Activated CD4-positive, CD25-positive, alpha-beta regulatory T cell treated with anti-CD3 and anti-CD28 coated beads, Interleukin-2, amount 50 U/mL, for 72 hours (primary cell): ENCODE results near the gene ASTN2.
"Not testable (repeated sequence)": the region's sequence is repeated elsewhere in the genome, so short reads cannot be mapped to it uniquely, and the experiment has no call there.

Experiments used
- DNase-seq: peaks from one replicate; pipeline ENCODE4 v3.0.0; 2021

ASTN2 gene

DNA sequence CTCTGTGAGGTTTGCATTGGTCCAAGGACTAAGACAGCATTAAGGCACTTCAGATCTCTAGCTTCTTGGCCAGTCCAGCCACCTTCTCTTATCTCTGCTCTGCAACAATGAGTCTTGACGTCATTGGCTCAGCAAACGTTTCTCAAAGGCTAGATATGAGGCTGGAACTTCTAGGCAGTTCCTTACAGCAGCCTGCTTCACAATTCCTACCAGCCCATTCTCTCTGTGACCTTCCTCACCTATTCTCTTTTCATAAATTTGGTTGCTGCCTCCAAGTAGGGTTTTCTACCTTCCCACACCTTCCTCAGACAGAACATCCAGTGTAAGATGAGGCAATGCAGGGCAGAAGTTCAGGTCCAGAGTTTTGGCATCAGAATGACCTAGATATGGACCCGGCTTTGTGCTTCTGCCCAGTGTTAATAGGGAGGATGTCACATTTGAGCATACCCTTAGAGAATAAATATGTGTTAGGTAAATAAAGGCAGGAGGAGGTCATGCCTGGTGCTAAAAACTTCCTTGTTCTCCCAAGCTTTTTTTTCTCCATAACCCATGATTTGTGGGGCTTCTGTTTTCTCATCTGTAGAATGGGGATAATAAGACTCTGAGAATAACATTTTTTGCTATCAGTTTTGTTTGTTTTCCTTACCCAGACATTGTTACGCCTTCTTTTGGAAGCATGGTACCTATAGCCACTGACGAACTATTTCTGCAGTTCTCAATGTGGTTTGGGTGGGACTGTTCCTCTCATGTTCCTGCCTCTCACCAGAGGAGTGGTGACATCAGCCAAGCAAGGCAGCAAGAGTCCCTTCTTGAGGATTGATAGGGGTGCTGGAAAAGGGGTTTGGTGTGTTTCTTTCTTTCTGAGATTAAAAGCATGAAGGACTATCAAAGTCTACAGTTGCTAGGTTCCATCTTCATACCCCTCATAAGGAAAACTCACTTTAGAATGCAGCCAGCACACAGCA, 948.3 kb downstream of the ASTN2 start:
- no peak for DNase-seq

DNA sequence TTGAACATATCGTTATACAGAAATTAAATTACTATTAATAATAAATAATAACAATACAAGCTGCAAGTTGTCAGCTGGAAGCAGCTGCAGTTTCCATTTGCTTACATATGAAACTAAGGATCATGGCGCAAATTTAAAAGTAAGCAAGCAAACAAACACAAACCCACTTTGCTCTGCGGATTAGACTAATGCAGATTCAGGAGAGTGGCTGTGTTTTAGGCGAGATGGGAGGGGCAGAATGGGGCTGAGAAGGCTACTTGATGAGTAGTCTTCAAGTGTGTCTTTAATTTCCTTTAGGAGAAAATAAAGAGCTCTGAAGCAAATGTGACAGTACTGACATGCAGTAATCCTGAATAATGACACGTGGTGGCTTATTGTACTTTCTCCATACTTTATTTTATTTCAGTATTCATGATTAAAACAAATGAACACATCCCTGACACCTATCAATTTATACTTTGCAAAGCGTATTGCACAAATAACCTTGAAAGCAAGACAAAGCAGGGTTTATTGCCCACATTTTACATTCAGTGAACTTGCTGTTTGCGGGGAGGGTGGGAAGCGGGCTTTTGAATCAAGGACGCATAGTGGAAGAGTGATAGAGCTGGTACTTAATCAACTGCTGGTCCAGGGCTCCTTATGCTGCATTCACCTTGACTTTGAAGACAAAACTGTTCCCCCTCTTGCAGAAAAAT, 949.1 kb downstream of the ASTN2 start:
- DNase-seq: no peak

DNA sequence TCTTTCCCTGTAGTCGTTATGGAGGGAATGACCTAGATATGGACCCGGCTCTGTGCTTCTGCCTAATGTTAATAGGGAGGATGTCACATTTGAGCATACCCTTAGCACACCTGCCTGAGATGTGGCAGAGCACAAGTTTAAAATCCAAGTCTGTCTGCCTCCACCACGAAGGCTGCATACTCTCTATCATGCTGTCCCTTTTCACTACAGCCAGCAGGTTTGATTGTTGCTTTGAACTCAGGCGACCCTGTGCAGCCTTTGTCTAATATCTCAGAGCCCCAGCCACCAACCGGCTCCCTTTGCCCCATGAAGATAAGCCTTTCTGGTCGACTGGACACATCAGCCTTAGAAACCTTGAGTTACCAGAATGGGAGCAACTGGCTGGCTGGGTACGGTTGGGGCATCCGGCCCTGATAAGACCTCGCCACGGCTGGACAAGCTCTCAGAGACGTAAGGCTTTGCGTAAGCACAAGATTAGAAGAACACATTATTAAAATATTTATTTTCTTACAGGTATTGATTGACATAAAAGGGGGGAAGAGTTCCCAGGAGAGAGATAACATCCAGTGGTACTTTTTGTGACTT, 949.8 kb downstream of the ASTN2 start:
- no peak for DNase-seq

DNA sequence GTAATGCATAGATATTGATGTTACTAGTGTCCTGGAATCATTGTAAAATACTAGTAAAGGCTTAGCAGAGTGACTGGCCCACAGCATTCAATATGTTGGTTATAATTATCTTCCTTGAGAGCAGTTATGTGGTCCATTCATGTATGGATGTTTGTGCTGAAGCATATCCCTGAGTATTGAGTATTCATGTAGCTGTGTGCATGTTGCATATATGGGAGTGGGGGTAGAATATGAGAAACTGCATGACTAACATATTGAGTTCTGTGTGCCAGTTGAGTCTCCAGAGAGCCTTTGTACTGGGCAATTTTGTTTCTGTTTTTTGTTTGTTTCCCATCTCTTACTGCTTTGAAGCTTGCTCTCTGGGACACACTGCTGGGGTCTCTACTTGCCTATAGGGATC, 950.4 kb downstream of the ASTN2 start:
- no peak for DNase-seq

DNA sequence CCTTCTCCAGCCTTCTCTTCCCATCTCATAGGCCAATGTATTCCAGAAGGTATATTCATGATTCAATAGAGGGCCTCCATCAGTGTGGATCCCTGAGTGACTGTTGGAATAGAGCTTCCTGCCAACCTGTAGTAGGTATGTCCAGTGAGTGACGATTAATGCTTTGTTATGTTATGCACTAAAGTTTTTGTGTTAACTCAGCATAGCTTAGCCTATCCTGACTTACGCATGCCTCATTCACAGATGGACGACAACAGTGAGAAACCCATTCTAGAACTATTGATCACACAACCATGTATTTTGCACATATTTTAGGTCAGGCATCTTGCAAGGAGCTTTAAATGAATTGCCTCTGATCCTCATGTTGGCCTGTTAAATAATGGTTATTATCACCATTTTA, 953.2 kb downstream of the ASTN2 start:
- no peak for DNase-seq

DNA sequence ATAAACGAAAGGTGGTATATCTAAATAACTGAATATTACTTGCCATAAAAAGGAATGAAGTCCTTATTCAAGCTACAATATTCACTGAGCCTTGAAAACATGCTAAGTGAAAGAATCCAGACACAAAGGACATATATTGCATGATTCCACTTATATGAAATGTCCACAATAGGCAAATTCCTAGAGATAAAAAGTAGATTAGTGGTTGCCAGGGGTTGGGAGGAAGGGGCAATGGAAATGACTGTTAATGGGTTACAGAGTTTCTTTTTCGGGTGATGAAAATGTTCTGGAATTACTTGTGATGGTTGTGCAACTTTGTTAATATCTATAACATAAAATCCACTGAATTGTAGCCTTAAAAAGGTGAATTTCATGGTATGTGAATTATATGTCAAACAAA, 954.8 kb downstream of the ASTN2 start:
- DNase-seq: no peak

DNA sequence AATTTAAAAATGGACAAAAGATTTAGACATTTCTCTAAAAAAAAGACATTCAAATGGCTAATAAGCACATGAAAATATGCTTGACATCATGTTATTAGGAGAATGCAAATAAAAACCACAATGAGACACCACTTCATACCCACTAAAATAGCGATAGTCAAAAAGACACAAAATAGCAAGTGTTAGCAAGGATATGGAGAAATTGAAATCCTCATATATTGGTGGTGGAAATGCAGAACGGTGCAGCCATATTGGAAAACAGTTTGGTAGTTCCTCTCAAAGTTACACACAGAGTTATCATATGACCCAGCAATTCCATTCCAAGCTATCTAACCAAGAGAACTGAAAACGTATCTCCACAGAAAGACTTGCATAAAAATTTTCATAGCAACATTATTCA, 955.3 kb downstream of the ASTN2 start:
- no peak for DNase-seq

DNA sequence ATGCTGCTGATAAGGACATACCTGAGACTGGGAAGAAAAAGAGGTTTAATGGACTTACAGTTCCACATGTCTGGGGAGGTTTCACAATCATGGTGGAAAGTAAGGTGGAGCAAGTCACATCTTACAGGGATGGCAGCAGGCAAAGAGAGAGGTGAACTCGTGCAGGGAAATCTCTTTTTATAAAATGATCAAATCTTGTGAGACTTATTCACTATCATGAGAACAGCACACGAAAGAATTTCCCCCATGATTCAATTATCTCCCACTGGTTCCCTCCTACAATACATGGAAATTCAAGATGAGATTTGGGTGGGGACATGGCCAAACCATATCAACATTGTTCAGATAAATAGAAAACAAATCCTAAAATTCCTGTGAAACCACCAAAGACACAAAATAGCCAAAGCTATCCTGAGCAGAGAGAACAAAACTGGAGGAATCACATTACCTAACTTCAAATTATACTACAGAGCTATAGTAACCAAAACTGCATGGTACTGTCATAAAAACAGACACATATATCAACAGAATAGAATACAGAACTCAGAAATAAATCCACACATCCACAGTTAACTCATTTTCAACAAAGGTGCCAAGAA, 958.3 kb downstream of the ASTN2 start:
- DNase-seq: no peak

DNA sequence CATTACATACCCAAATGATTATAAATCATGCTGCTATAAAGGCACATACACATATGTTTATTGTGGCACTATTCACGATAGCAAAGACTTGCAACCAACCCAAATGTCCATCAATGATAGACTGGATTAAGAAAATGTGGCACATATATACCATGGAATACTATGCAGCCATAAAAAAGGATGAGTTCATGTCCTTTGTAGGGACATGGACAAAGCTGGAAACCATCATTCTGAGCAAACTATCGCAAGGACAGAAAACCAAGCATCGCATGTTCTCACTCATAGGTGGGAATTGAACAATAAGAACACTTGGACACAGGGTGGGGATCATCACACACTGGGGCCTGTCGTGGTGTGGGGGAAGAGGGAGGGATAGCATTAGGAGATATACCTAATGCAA, 960.3 kb downstream of the ASTN2 start:
- DNase-seq: not testable (repeated sequence)

DNA sequence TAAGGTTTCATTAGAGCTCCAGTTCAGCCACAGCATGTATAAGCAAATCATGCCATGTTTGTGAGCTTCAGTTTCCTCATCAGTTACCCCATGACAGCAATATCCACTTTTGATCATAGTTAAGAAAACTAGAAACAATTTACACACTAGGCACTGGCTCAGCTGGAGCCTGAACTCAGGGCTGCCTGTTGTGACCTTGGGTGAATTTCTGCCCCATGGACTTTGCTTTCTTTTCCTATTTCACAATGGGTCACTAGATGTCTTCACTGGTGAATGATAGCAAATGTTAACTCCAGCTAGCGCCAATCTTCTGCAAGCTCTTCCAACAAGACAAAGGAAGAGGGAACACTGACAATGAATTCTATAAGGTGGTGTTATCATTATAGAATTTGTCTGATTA, 961.1 kb downstream of the ASTN2 start:
- no peak for DNase-seq

DNA sequence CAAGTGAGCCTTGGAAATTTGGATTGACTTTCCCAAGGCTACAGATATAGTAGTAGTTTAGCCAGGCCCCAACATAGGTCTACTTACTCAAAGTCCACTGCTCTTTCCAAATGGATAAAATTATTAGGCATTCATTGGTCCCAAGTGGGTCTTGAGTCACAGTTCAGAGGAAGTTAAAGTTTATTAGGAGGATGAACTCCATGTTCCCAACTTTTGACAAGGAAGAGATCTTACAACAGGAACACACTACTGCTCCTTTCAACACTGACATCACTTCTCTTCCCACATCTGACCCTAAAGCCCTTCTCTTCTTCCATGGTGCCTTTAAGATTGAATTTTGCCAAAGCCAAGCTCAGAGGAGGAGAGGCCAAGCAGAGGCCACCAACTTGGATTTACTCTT, 962.2 kb downstream of the ASTN2 start:
- no peak for DNase-seq

DNA sequence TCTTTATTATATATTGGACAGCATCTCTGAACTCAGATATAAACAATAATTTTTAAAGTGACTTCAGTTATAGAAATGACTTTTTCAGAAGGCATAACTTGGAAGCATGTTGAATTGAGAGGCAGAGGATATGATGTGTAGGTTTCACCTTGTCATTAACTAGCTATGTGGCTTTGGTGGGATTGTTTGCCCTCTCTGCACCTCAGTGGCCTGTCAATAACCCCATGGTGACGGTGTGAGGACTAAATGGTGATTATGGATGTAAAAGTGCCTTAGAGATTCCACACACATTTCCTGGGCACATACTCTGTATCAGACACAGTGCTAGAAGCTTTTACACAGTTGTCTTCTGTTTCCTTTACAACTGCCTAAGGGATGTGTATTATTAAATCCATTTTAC, 962.6 kb downstream of the ASTN2 start:
- DNase-seq: no peak

DNA sequence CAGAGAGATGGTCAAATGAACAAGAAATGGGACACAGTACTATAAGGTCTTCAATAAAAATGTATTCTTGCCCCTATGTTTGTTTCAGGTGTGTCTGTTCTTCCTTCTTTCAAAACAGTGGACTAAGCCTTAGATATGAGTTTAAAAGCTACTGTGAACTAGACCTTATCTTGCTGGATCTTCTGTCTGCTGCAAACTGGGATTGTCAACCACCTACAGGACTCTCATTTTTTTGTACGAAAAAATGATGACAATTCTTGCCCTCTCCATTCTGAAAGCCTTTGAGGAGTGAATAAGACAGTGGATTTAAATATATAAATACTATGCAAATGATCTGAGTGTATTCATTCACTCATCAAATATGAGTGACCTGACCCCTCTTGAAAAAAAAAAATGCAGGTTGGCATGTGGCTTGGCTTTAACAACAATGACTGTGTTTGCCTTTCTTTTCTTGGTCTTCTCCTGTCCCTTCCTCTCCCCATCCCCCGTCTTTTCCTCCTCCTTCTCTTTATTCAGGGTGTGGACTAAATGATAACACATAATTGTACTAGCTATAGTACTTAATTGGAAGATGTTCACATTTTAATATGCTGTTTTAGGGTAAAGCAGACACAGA, 963.2 kb downstream of the ASTN2 start:
- DNase-seq: no peak

DNA sequence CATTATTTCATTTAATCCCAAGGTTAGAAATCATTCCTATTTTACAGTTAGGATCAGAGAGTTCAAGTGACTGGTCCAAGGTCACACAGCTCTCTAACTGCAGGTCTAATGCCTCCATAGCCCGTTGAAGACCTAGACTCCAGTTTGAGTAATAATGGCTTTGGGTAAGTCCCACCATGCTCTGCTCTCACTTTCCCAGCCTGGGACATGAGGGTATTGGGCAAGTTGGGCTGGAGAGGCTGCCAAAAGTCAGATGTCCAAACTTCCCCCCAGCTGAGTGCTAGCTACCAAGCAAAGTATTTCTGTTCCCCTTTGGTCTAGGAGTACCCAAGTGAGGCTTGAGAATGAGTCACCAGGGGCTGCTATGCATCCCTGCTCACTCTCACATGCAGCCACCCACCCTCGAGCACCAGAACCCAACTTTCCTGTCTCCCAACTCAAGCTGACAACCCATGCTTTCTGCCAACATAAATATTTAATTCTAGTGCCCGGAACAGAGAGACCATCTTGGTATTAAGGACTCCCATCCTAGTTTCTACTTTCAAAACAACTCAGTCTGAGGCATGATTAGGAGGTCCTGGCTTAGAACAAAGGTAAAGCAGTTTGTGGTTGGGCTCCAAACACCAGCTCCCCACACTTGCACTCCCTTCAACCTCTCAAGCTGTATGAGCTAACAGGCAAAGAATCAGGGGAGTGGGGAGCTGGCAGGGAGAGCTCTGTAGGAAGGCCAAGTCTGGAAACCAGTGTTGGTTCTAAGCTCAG, 964.3 kb downstream of the ASTN2 start:
- DNase-seq: no peak

DNA sequence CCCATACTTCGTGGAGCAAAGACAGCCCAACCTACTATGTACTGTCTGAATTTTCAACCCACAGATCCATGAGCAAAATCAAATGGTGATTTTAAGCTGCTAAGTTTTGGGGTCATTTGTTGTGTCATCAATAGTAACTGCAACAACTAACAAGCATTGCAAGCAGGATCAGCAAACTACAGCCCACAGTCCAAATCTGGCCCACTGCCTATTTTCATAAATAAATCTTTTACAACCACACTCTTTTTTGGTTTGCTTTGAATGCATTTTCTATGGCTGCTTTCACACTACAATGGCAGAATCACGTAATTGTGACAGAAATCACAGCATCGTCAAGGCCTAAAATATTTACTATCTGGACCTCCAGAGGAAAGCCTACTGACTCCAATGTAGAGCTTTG, 964.9 kb downstream of the ASTN2 start:
- DNase-seq: no peak

DNA sequence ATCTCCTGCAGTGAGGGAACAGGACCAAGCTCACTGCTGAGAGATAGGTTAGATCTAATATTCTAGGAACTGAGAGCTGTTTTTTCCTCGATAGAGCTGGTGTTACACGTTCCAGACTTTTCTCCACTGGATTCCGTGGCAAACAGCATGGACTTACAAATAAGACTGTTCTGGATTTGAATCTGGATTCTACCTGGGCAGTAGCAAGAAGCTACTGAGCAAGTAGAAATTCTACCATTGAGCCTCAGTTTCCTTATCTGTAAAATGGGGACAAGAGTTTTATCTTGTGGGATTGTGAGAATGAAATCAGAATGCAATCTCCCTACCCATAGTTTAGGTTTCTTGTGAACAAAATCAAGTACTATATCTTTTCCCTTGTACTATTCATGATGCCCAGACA, 966.4 kb downstream of the ASTN2 start:
- no peak for DNase-seq

DNA sequence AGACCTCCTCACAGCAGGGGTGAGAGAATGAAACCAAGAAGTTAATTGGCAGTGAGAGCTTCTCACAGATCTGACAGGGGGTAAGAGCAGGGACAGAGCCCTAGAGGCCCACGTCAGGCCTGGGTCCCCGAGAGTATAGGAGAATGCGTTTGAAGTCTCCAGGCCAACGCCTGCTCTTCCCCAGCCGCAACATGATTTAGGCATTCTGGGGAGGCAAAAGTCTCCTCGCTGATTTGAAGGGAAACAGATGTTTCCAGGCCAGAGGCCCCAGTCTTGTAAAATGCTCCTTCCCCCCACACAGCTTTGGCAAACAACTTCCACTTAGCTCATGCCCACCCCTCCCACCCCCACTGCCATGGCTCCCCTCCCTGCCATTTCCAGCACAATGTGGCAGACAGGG, 966.9 kb downstream of the ASTN2 start:
- no peak for DNase-seq

DNA sequence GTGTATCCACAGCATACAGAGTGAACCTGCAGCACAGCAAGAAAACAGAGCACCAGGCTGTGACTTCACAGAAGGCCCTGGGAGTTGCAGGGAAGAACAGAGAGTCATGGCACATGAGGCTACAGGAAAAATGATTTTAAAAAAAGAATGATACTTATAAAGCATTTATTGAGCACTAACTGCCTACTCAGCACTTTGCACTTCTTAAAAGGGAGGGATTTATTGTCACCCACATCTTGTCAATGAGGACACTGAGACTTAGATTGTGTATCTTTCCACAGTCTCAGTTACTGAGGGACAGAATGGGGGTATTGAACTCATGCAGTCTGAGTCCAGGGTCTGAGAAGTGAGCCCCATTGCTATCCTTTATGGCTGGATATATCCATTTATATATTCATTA, 972.3 kb downstream of the ASTN2 start:
- no peak for DNase-seq

DNA sequence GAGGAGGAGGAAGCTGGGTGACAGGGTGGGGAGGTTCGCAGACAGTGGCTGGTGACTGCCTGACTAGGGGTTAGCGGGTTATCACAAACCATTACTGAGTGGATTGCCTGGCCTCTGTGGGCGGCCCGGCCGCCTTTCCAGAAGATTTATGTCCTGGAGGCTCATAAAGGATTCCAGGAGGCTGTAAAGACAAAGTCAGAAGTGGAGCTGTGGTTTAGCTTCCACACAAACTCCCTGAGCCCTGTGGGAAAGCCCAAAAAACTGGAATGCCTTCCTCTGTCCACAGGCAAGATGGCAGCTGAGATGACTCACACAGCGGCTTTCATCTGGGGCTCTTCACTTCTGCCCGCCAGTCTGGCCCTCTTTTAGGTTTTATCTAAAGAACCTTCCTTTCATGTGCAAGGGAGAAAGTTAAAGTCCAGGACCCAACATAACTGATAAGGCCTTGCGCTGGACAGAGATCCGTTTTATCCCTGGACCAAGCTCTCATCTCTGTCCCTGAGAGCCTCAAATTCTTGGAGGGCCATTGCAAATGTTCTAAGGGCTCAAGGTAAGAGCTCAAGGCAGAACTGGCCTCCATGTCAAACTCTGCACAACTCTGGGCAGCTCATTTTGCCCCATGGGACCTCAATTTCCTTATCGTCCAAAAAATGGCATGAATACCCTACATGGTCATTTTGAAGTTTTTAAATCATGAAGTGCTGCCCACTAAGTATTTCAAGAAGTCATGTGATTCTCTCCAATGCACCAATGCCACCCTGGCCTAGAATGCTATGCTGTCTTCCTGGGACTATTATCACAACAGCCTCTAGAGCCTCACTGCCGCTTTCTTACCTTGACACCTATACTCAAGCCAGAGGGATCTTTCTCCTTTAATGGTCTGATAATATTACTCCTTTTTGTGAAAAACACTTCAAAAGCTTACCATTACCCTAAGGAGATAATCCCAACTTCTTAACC, 977.2 kb downstream of the ASTN2 start:
- DNase-seq: no peak

DNA sequence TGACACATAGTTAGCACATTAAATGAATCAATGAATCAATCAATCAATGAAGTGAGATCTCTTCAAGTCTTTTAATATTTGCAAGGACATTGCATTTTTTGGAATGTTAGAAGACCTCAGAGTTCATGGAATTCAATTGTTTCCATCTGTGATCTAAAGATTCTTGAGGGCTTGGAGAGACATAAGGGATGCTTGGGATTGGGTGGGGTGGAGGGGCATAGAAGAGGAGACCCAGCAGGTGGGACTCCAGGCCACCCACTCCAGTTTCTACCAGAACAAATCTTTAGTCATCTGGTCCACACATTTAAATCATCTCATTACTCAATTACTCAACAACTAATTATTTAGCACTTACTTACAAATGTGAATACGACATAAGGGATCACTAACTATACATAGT, 978.7 kb downstream of the ASTN2 start:
- no peak for DNase-seq

DNA sequence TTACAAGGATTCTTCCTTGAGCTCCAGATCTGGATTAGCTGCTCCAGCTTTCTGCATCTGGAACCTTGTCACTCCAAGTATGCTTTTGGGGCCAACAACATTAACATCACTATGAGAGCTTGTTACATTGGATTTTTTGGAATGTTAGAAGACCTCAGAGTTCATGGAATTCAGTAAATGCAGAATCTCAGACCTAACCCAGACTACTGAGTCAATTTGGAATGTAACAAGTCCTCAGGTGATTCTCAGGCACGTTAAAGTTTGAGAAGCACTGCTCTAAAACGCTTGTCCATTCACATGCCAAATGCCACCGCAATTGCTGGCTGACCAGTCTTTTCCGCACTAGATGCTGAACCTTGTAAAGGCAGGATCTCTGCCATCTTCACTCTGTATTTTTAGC, 979.2 kb downstream of the ASTN2 start:
- DNase-seq: no peak
